GM18498 (cell line): ENCODE measurements around the gene DHFR2.

ENCODE experiments used
- ATAC-seq: cut with Tn5 transposase; IDR thresholded peaks from one replicate; pipeline ENCODE4 v1.9.1; 2021; ENCODE audit warnings: mild to moderate bottlenecking, moderate library complexity; ENCODE audit not compliant: unreplicated experiment

Gene DHFR2

DNA sequence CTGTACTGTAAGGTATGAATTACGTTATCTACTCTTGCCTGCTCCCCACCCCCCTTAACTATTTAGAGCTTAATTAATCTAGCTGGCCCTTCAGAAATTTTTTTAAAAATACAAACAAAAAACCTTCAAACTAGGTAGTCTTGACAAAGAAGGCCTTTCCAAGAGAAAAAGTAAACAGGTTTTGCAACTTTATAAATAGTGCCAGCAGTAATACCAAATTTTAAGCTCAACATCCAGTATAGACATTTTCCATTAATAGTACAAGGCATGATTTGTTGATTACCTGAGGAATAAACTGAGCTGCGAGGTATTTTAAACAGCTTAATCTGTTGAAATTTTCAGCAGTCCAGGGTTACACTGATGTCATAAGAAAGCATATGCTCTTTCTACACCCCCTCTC is 54.5 kb downstream of the DHFR2 start:
- no peak for ATAC-seq
